Activated CD4-positive, alpha-beta T cell treated with anti-CD3 and anti-CD28 coated beads, Interleukin-2, amount 50 U/mL, for 16 hours (primary cell): ENCODE results near the gene ROPN1.
"Not testable (repeated sequence)": the region's sequence is repeated elsewhere in the genome, so short reads cannot be mapped to it uniquely, and the experiment has no call there.

Experiments
- DNase-seq: peaks from one replicate; pipeline ENCODE4 v3.0.0-alpha.2; 2020

ROPN1 gene

DNA sequence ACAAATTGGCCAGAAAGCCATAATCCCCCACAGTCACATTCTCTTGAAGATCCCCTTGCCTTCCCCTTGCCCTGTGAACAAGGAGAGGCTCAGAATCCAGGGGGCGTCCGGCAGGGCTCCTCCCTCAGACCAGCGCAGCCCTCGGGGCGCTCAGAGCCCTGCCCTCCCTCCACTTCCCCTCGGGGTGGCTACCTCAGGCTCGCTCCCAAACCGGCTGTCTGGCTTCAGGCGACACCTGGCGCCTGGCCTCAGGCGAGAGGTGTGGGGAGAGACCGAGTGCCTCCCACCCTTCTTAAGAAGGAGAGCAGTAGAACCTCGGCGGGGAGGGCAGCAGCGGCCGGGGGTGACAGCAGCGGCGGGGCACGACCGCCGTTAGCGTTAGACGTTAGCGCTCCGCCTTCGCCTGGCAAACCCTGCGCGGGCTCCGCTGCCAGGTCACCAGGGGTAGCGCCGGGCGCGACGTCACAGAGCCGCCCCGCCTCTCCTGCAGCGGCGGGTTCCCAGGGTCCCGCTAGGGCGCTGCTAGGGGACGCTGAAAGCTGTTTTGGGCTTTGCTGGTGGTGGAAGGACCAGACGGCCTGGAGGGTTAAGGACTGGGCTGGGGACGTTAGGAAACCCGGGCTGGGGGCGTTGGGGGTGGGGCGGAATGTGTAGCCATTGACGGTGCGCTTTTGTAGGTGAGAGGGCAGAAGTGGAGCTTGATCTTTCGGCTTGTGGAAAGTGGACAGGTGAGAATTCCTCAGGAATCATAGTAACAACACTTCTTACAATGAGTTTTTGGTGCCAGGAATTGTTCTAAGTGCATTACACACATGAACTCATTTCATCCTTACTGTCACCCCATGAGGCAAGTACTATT, at the start of gene ROPN1:
TSS of gene ROPN1 (minus strand) at position 395 of the 859 bp plus-strand sequence. CDS start 11,643 bp downstream, outside the sequence.
- not testable (repeated sequence) for DNase-seq

DNA sequence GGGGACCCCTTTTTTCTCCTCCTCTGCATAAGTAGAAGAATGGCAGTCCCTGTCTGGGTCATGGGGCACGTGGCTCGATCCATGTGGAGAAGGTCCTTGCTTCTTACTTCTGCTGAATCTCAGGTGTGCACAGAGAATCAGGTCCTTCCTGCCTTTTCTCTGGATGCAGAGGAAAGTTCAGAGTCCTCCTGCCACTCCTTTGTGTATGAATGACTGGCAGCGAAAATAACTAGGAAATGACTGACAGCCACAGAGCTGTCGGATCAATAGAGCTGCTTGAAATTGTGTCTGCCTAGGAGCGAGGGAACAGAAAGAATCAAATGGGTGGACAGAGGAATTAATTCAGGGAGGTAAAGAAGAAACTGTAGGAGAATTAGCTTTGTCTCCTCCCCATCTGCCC, 49.6 kb upstream of the ROPN1 start:
- DNase-seq, result no peak

- DNase-seq, result no peak
Observed at GRCh38 chr3:124037326-124037725, 45.4 kb upstream of the ROPN1 start.

DNA sequence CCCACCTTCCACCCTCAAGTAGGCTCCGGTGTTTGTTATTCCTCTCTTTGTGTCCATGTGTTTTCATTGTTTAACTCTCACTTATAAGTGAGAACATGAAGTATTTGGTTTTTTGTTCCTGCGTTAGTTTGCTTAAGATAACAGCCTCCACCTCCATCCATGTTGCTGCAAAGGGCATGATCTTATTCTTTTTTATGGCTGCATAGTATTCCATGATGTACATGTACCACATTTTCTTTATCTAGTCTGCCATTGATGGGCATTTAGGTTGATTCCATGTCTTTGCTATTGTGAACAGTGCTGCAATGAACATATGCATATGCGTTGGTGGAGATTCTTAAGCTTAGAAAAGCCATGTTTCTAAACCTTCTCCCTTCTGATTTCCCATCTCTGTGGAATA, 44.3 kb upstream of the ROPN1 start:
- DNase-seq, result not testable (repeated sequence)

GRCh38 chr3:124035463-124036121, 43.7 kb upstream of the ROPN1 start:
- no peak for DNase-seq

GRCh38 chr3:124034844-124035152, 42.9 kb upstream of the ROPN1 start:
- no peak for DNase-seq

- DNase-seq, result peak; percentile 30
Observed at GRCh38 chr3:124034016-124034843, 42.3 kb upstream of the ROPN1 start.

- no peak for DNase-seq
Observed at GRCh38 chr3:124033360-124034015, 41.6 kb upstream of the ROPN1 start, which contains the start of gene KALRN. KALRN (plus strand) TSS chr3:124033369.

GRCh38 chr3:124032881-124033359, 41.0 kb upstream of the ROPN1 start:
- DNase-seq, result peak; percentile 71

DNA sequence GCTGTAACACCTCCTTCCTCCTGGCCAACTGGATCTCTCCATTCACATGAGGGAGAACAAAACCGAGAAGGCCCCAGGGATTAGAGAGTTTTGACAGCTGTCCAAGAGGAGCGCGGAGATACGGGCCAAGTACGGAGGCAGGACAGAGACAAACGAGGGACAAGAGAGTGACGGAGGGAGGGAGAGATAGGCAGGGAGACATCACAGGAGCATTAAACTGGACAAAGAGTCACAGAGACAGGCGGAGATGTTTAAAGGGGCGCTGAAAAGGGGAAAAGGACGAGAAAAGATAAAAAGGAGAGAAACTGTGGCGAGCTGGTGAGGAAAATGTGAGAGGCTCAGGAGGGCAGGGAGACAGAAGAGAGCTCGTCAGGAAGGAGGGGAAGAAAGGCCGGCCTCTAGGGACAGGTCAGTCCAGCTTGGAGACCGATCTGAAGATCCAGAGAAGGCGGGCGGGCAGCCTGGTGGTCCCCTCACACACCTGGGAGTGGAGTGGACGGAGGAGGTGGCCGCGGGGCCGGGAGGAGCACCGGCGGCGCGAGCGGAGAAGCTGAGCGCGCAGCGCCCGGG, 40.5 kb upstream of the ROPN1 start:
- DNase-seq, result no peak

- no peak for DNase-seq
Observed at GRCh38 chr3:124026516-124026915, 34.6 kb upstream of the ROPN1 start.

DNA sequence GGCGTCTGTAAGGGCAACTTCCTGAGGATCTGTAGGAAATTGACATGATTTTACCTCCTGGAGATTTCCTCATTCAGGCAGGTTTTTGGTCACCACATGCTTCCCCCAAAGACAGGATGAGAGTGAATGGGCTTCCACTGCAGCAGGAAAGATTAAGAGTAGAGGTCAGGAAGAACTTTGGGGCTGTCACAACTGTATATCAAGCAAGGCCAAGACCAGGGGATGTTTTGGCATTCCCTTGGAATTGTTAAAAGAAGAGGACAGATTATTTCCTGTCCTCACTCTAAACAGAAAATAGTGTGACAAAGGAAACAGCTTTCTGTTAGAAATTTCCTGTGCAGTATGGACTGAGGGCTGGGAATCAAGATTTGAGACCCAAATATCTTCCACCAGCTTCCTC, 31.6 kb upstream of the ROPN1 start:
- DNase-seq, result not testable (repeated sequence)

- DNase-seq, result no peak
Observed at GRCh38 chr3:124019291-124019690, 27.4 kb upstream of the ROPN1 start.

DNA sequence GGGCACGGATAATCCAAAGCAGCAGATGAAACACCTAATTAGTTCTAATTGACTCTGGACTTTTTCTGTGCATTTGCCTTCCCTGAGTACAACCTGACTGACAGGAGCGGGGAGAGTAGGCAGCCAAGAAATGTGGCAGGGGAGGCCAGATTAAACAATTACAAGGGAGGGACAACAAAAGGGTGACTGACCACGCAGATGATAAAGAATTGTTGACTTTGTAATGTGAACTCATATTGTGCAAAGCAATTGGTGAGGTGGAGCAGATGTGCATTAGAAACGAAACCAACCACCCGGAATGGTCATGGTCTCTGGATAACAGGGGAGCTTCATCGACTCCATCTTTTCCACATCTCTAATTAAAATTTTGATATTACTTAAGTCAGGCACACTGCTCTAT, 25.6 kb upstream of the ROPN1 start:
- DNase-seq, result not testable (repeated sequence)

DNA sequence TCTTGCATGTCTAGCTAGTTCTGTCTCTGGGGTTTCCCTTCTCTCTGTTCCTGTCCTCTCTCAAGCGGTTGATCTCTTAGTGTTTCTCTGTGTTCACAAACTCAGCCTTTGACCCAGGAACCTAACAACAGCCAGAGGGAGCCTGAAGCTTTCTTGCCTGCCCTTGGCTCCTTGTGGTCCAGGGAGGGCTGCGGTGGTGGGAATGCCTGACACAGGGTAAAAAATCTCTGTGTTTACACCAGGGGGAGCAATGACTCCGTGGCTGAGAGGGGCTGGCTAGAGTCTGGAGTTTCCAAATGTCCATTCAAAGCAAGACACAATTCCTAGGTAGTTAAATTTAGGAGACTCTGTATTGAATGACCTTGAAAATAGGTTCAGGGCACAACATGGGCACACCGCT, 24.6 kb upstream of the ROPN1 start:
- not testable (repeated sequence) for DNase-seq

- no peak for DNase-seq
Observed at GRCh38 chr3:124014366-124014942, 22.5 kb upstream of the ROPN1 start.

DNA sequence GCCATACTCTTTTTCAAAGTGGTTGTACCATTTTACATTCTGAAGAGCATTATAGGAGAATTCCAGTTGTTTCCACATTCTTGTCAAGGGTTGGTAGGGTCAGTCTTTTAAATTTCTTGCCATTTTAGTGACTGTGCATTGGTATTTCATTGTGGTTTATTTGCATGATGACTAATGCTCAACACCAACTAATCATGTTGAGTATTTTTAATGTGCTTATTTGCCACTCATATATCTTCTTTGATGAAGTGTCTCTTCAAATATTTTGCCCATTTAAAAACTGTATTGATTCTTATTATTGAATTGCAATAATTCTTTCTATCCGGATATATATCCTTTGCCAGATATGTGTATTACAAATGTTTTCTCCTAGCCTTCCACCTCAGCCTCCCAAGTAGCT, 16.4 kb upstream of the ROPN1 start:
- DNase-seq, result not testable (repeated sequence)

GRCh38 chr3:124007186-124007585, 15.3 kb upstream of the ROPN1 start:
- no peak for DNase-seq

GRCh38 chr3:124002405-124003079, 10.6 kb upstream of the ROPN1 start:
- not testable (repeated sequence) for DNase-seq

GRCh38 chr3:124001366-124001765, 9.4 kb upstream of the ROPN1 start:
- not testable (repeated sequence) for DNase-seq

DNA sequence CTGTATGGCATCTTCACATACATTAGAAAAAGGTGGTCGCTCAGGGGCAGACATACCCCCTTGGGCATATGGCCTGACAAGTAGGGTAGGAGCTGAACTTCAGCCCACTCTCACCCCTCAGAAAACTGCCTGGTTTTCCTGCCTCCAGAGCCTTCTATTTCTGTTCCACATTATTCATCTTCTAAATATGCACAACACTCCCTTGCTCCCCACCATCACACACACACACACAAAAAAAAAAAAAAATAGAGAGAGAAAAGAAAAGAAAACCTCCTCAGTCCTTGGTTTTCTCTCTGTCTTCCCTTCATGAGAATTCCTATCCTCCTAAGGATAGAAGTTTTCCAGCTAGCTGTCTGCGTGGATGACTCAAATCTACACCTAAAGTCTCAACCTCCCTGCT, 5.6 kb upstream of the ROPN1 start:
- no peak for DNase-seq
